BLaER1 (cell line): Measurements from ENCODE around the gene SIRT7.

Experiments
- H3K27ac ChIP-seq: shearing (Covaris generic); formaldehyde crosslinking; 2 replicates; pipeline ENCODE4 v1.8.1; 2022
- H3K27me3 ChIP-seq: shearing (Covaris generic); formaldehyde crosslinking; 2 replicates; pipeline ENCODE4 v1.8.1; 2022
- H3K36me3 ChIP-seq: shearing (Covaris generic); formaldehyde crosslinking; 2 replicates; pipeline ENCODE4 v1.8.1; 2022
- H3K4me1 ChIP-seq: shearing (Covaris generic); formaldehyde crosslinking; 2 replicates; pipeline ENCODE4 v1.8.1; 2022
- H3K4me2 ChIP-seq: shearing (Covaris generic); formaldehyde crosslinking; 2 replicates; pipeline ENCODE4 v1.8.1; 2022
- H3K4me3 ChIP-seq: shearing (Covaris generic); formaldehyde crosslinking; 2 replicates; pipeline ENCODE4 v1.8.1; 2022
- H3K9ac ChIP-seq: shearing (Covaris generic); formaldehyde crosslinking; 2 replicates; pipeline ENCODE4 v1.8.1; 2022
- H3K9me3 ChIP-seq: shearing (Covaris generic); formaldehyde crosslinking; 2 replicates; pipeline ENCODE4 v1.8.1; 2022
- H4K20me1 ChIP-seq: shearing (Covaris generic); formaldehyde crosslinking; 2 replicates; pipeline ENCODE4 v1.8.1; 2022
- Cebpa-rat ChIP-seq: shearing (Covaris generic); IDR thresholded peaks from 2 replicates; pipeline ENCODE4 v1.8.1; 2022

SIRT7 gene

GRCh38 chr17:81870981-81871386 lies 47.0 kb downstream of the SIRT7 start, which contains the start of gene ARHGDIA:
Gene ARHGDIA, minus strand, starts transcription at chr17:81871337. Its CDS starts 1,407 bp downstream, at chr17:81869930.
- Histone ChIP-seq H3K4me3 (peak within 1 kb of the TSS; percentile 94), H3K36me3 (peaks cover 37% of the 10 kb centered on the region), H4K20me1 (peaks cover 49% of the 10 kb centered on the region), H3K4me2 (peak within 1 kb of the TSS; percentile 89), H3K27ac (peak within 1 kb of the TSS; percentile 100), H3K27me3 (no peaks in the 10 kb centered on the region), H3K9me3 (no peaks in the 10 kb centered on the region), H3K9ac (peak within 1 kb of the TSS; percentile 99), H3K4me1 (peaks cover 58% of the 10 kb centered on the region)
- no peak for TF ChIP-seq Cebpa-rat

- H3K27me3 ChIP-seq, result no peaks in the 10 kb centered on the region
- peaks cover 43% of the 10 kb centered on the region for H3K36me3 ChIP-seq
- H3K9ac ChIP-seq, result peak overlapping the region; percentile 99
- no peaks in the 10 kb centered on the region for H3K9me3 ChIP-seq
- no peak for TF ChIP-seq Cebpa-rat
- peak overlapping the region; percentile 89 for H3K4me2 ChIP-seq
- peak overlapping the region; percentile 94 for H3K4me3 ChIP-seq
- peak overlapping the region; percentile 100 for H3K27ac ChIP-seq
- peaks cover 64% of the 10 kb centered on the region for H3K4me1 ChIP-seq
- peaks cover 55% of the 10 kb centered on the region for H4K20me1 ChIP-seq
These were observed 47.6 kb downstream of the SIRT7 start for GRCh38 chr17:81870131-81870980.

- Histone ChIP-seq H3K4me3 (peak overlapping the region; percentile 94), H3K27me3 (no peaks in the 10 kb centered on the region), H4K20me1 (peaks cover 61% of the 10 kb centered on the region), H3K9me3 (no peaks in the 10 kb centered on the region), H3K27ac (peak overlapping the region; percentile 100), H3K4me1 (peaks cover 72% of the 10 kb centered on the region), H3K36me3 (peaks cover 52% of the 10 kb centered on the region), H3K4me2 (peak overlapping the region; percentile 89), H3K9ac (peak overlapping the region; percentile 99)
- no peak for TF ChIP-seq Cebpa-rat
These were observed 48.5 kb downstream of the SIRT7 start for GRCh38 chr17:81869221-81870130.

- no peaks in the 10 kb centered on the region for H3K27me3 ChIP-seq
- peak overlapping the region; percentile 89 for H3K4me2 ChIP-seq
- peaks cover 59% of the 10 kb centered on the region for H3K36me3 ChIP-seq
- H3K27ac ChIP-seq, result peak overlapping the region; percentile 100; the same call in 1 of the 2 replicates
- peak overlapping the region; percentile 94 for H3K4me3 ChIP-seq
- no peaks in the 10 kb centered on the region for H3K9me3 ChIP-seq
- H4K20me1 ChIP-seq, result peaks cover 68% of the 10 kb centered on the region
- TF ChIP-seq Cebpa-rat, result no peak
- H3K4me1 ChIP-seq, result peaks cover 77% of the 10 kb centered on the region
- H3K9ac ChIP-seq, result peak overlapping the region; percentile 99; the same call in 1 of the 2 replicates
These were observed 49.2 kb downstream of the SIRT7 start for GRCh38 chr17:81868674-81869220.

DNA sequence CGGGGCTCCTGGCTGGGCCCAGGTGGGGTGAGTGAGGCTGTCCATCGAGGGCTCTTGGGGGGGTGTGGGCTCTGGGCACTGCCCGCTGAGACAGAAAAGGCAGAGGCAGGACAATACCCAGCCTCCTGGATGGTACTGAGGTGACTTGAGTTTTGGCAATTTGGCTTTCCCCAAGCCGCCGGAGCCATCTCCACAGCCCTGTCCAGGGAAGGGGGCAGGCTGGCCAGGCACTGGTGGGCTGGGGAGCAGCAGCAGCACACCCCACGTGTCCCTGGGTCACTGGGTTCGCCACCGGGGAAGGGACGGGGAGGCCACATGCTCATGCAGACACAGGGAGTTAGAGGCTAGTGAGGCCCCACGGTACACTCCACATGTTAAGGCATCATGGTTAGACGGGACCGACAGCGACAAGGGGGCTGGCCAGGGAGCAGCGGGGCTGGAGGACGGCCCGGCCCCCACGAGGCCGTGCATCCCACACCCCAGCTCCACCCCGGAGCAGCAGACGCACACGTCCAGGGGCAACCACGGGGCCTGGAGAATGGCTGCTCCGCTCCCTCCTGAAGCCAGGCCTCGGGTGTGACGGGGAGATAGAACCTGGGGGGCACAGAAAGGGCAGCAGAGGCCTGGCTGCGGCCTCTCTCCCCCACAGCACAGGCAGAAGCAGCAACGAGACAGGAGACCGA lies 49.8 kb downstream of the SIRT7 start:
- H3K9ac ChIP-seq, result peak overlapping the region; percentile 71; the same call in 1 of the 2 replicates
- H3K9me3 ChIP-seq, result no peaks in the 10 kb centered on the region
- H4K20me1 ChIP-seq, result peaks cover 74% of the 10 kb centered on the region
- H3K4me2 ChIP-seq, result peak overlapping the region; percentile 83
- no peak overlapping the region for H3K4me3 ChIP-seq
- peak overlapping the region; percentile 76 for H3K27ac ChIP-seq
- no peaks in the 10 kb centered on the region for H3K27me3 ChIP-seq
- peaks cover 65% of the 10 kb centered on the region for H3K36me3 ChIP-seq
- TF ChIP-seq Cebpa-rat, result no peak
- H3K4me1 ChIP-seq, result peaks cover 77% of the 10 kb centered on the region

DNA sequence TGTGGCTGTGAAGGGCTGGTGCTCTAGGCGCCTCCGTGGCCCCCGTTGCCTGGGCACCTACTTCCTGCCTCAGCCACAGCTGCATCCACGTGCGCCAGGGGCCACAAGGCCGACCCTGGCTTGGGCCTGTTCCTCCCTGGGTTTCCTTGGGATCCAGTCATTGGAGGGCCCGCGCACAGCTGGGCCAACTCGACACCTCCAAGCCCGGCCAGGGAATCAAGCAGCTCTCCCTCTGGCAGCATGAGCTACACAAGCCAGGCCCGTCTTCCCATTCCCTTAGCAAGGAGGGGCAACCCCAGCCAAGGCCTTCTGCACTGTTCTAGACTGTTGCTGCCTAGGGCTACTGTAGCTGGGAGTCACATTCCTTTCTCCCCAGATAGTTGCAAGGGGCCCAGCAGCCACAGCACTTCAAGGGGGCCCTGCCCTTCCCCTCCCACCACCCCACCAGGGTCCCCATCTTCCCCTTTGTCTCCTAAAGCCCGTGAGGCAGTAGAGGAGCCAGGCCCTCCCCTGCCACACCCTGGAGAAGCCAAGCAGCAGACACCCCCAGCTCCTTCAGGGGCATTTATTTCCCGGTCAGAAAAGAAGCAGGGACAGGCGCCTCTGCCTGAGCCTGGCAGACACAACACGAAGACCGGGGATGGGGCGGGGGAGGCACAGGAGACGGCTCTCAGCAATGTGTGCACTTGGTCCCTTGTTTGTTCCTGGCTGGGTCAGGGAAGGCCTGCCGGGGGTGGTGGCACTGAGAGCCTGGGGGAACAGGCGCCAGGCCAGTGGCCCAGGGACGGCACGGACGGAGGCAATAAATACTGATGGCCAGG lies 50.6 kb downstream of the SIRT7 start:
- no peak for TF ChIP-seq Cebpa-rat
- Histone ChIP-seq H3K27me3 (no peaks in the 10 kb centered on the region), H3K36me3 (peaks cover 72% of the 10 kb centered on the region), H3K27ac (peak overlapping the region; percentile 76), H3K9me3 (no peaks in the 10 kb centered on the region), H3K4me1 (peaks cover 77% of the 10 kb centered on the region), H3K4me2 (peak overlapping the region; percentile 83), H3K4me3 (peak overlapping the region; percentile 25; the same call in 1 of the 2 replicates), H4K20me1 (peaks cover 80% of the 10 kb centered on the region), H3K9ac (peak overlapping the region; percentile 71)

DNA sequence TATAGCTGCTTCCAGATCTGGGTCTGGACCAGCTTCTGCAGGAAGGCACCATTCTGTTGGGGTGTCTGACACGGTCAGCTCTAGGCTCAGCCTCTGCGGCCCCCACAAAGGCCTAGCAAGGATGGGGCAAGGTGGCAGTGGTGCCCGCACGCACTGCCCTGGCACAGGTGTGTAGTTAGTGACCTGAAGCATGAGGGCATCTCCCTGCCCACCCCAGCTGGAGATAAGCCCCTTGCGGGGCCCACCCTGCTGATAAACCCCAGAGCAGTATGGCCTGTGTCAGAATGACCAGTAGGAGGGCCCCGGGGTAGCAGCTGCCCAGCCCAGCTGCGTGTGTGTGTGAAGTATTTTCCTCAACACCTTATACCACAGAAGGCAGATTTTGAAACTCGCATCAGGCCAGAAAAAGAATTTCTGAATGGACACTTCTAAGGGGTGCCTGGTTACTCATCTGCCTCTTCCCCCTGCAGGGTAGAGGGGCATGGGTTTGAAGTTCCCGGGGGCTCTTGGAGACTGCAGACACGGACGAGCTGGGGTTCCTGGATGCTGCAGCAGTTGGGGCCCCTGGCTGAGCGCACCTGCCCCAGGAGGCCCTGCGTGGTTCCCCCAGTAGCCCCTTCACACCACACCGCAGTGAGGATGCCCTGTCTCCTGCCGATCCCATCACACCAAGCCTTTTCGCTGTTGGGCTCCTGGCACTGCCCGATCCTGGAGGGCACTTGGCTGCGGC lies 51.4 kb downstream of the SIRT7 start:
- no peak for TF ChIP-seq Cebpa-rat
- Histone ChIP-seq H3K27me3 (no peaks in the 10 kb centered on the region), H3K4me3 (peak overlapping the region; percentile 25; the same call in 1 of the 2 replicates), H3K36me3 (peaks cover 75% of the 10 kb centered on the region), H3K9ac (peak overlapping the region; percentile 71), H3K4me1 (peaks cover 80% of the 10 kb centered on the region), H3K4me2 (peak overlapping the region; percentile 83), H3K27ac (peak overlapping the region; percentile 76), H3K9me3 (no peaks in the 10 kb centered on the region), H4K20me1 (peaks cover 80% of the 10 kb centered on the region)
